Tibial nerve (tissue), 4 donors: ENCODE results near the gene NOS1. TPM values are rescaled to one million over a fixed set of nuclear protein-coding genes. Genes with fewer than 3 reads are reported as not detected.

Experiments
- DNase-seq, 2 donors: peaks; one replicate each; pipeline ENCODE4 v3.0.0-alpha.2; 2019; ENCODE audit warnings: low spot score in 2 of 2
- H3K27ac ChIP-seq, 4 donors: fragments of 200-600 bp; sonication (generic) in 3 of 4; one replicate each; pipeline ENCODE4 v1.5.1; 2017 to 2019; ENCODE audit warnings: mild to moderate bottlenecking in 1 of 4
- H3K27me3 ChIP-seq, 2 donors: fragments of 200-600 bp; sonication (generic) in 1 of 2; one replicate each; pipeline versions ENCODE4 v1.5.1 to v1.6.0; 2017 to 2019
- H3K36me3 ChIP-seq, 3 donors: fragments of 200-600 bp; sonication (generic); one replicate each; pipeline ENCODE4 v1.5.1; 2018 to 2019
- H3K4me1 ChIP-seq, 4 donors: fragments of 200-600 bp; sonication (generic) in 3 of 4; one replicate each; pipeline ENCODE4 v1.5.1; 2017 to 2019
- H3K4me3 ChIP-seq, 4 donors: fragments of 200-600 bp; sonication (generic) in 3 of 4; one replicate each; pipeline ENCODE4 v1.5.1; 2017 to 2019; ENCODE audit warnings: mild to moderate bottlenecking in 1 of 4, moderate library complexity in 1 of 4
- H3K9me3 ChIP-seq, 4 donors: fragments of 200-600 bp; sonication (generic) in 3 of 4; one replicate each; pipeline ENCODE4 v1.5.1; 2017 to 2019
- CTCF ChIP-seq, 5 experiments: fragments of 200-600 bp in 3 of 5; fragments of 450-650 bp in 2 of 5; sonication (generic) in 3 of 5; IDR thresholded peaks; one replicate each; pipeline ENCODE4 v1.5.1; 2016 to 2019; ENCODE audit warnings: antibody characterized with exemption in 5 of 5, mild to moderate bottlenecking in 3 of 5, moderate library complexity in 2 of 5
- EP300 ChIP-seq, 2 donors: sonication (generic); formaldehyde crosslinking; IDR thresholded peaks; one replicate each; pipeline ENCODE4 v1.6.1; 2017; ENCODE audit warnings: antibody characterized with exemption in 2 of 2, mild to moderate bottlenecking in 1 of 2
- POLR2A ChIP-seq, 2 donors: fragments of 450-650 bp; IDR thresholded peaks; one replicate each; pipeline ENCODE4 v1.6.1; 2017; ENCODE audit warnings: antibody characterized with exemption in 2 of 2, mild to moderate bottlenecking in 2 of 2, moderate library complexity in 2 of 2
- WGBS, 2 donors: methylation state at CpG; one replicate each; pipeline ENCODE4 v1.1.5; 2018; 5-methylcytosine and 5-hydroxymethylcytosine counted together
- total RNA-seq, 4 donors: library from RNA; depleted of rRNA; stranded (reverse); fragments of >200 nt; gene quantifications; one replicate each; pipeline ENCODE4 v1.1.0, GENCODE V29; 2016

The NOS1 gene
- total RNA-seq, 4 donors from 2014 or later = 6.9 to 32.4 (median 28.1) TPM

GRCh38 chr12:117328556-117329100 lies 32.8 kb downstream of the NOS1 start:
- no peak for DNase-seq
- H3K4me1 ChIP-seq = peaks cover 0 to 3% (median 0%) of the 10 kb centered on the region in 4 donors
- H3K4me3 ChIP-seq = no peak overlapping the region
- TF ChIP-seq POLR2A (IDR thresholded peaks at IDR 0.05) = no peak
- no peak for TF ChIP-seq CTCF (IDR thresholded peaks at IDR 0.05)
- TF ChIP-seq EP300 (IDR thresholded peaks at IDR 0.05) = no peak
- WGBS, 2 donors = 78 to 80% methylated on average over 13 of the region's 13 CpGs
- H3K27ac ChIP-seq = no peak overlapping the region
- no peaks in the 10 kb centered on the region for H3K27me3 ChIP-seq
- H3K9me3 ChIP-seq = peaks cover 0 to 8% (median 0%) of the 10 kb centered on the region in 4 donors
- no peaks in the 10 kb centered on the region for H3K36me3 ChIP-seq

- Histone ChIP-seq H3K4me3 (no peak overlapping the region), H3K27ac (peak overlapping the region in 1 of 4 donors; percentile 82), H3K4me1 (peaks cover 0 to 5% (median 0%) of the 10 kb centered on the region in 4 donors), H3K36me3 (no peaks in the 10 kb centered on the region), H3K27me3 (no peaks in the 10 kb centered on the region), H3K9me3 (peaks cover 0 to 14% (median 0%) of the 10 kb centered on the region in 4 donors)
- DNase-seq = no peak
- TF ChIP-seq CTCF (IDR thresholded peaks at IDR 0.05) = no peak
- no peak for TF ChIP-seq POLR2A (IDR thresholded peaks at IDR 0.05)
- TF ChIP-seq EP300 (IDR thresholded peaks at IDR 0.05) = no peak
- whole genome bisulfite sequencing, 2 donors = 69 to 78% methylated on average over 1 of the region's 1 CpG
These were observed 39.0 kb downstream of the NOS1 start for GRCh38 chr12:117322428-117322827.

- WGBS, 2 donors = 52 to 59% methylated on average over 4 of the region's 4 CpGs
- Histone ChIP-seq H3K36me3 (no peaks in the 10 kb centered on the region), H3K27ac (peak overlapping the region in 1 of 4 donors; percentile 82), H3K4me1 (peaks cover 0 to 5% (median 0%) of the 10 kb centered on the region in 4 donors), H3K4me3 (no peak overlapping the region), H3K9me3 (peaks cover 0 to 22% (median 0%) of the 10 kb centered on the region in 4 donors), H3K27me3 (no peaks in the 10 kb centered on the region)
- no peak for DNase-seq
- TF ChIP-seq CTCF (IDR thresholded peaks at IDR 0.05) (no peak), EP300 (IDR thresholded peaks at IDR 0.05) (no peak)
These were observed 39.9 kb downstream of the NOS1 start for GRCh38 chr12:117321572-117321971.

GRCh38 chr12:117318591-117318990 lies 42.8 kb downstream of the NOS1 start:
- H3K4me1 ChIP-seq = peaks cover 0 to 5% (median 0%) of the 10 kb centered on the region in 4 donors
- H3K4me3 ChIP-seq = no peak overlapping the region
- no peaks in the 10 kb centered on the region for H3K27me3 ChIP-seq
- H3K27ac ChIP-seq = peak overlapping the region in 1 of 4 donors; percentile 3
- H3K9me3 ChIP-seq = peaks cover 0 to 26% (median 0%) of the 10 kb centered on the region in 4 donors
- WGBS, 2 donors = 63 to 66% methylated on average over 9 of the region's 9 CpGs
- TF ChIP-seq EP300 (IDR thresholded peaks at IDR 0.05) = no peak
- no peak for TF ChIP-seq POLR2A (IDR thresholded peaks at IDR 0.05)
- TF ChIP-seq CTCF (IDR thresholded peaks at IDR 0.05) = no peak
- no peaks in the 10 kb centered on the region for H3K36me3 ChIP-seq
- no peak for DNase-seq

GRCh38 chr12:117316336-117316735 lies 45.1 kb downstream of the NOS1 start:
- TF ChIP-seq POLR2A (IDR thresholded peaks at IDR 0.05) (no peak), EP300 (IDR thresholded peaks at IDR 0.05) (no peak), CTCF (IDR thresholded peaks at IDR 0.05) (no peak)
- peaks cover 0 to 5% (median 0%) of the 10 kb centered on the region in 4 donors for H3K4me1 ChIP-seq
- no peaks in the 10 kb centered on the region for H3K36me3 ChIP-seq
- no peak overlapping the region for H3K4me3 ChIP-seq
- H3K27ac ChIP-seq = no peak overlapping the region
- H3K9me3 ChIP-seq = peaks cover 0 to 26% (median 0%) of the 10 kb centered on the region in 4 donors
- 68 to 86% methylated on average over 6 of the region's 6 CpGs for WGBS, 2 donors
- no peaks in the 10 kb centered on the region for H3K27me3 ChIP-seq
- DNase-seq = no peak
